ENCODE data around the gene ATP8A2.

- TF ChIP-seq CTCF (conservative IDR thresholded peaks at IDR 0.05) (no peak), EZH2 (IDR thresholded peaks at IDR 0.05; ENCODE audit: low read depth) (no peak)
These were observed 118.5 kb downstream of the ATP8A2 start for GRCh38 chr13:25490236-25490635.
